K562 (cell line): ENCODE results near the gene NRXN2.

Experiments used
- HCFC1 ChIP-seq: IDR thresholded peaks from 2 replicates; pipeline ENCODE4 v1.6.1; 2012; ENCODE audit warnings: low read depth, low read length, improper control_type of control experiment
- IRF2 ChIP-seq: sonication (generic); formaldehyde crosslinking; IDR thresholded peaks from 2 replicates; pipeline ENCODE4 v1.8.1; 2022; ENCODE audit warnings: mild to moderate bottlenecking, missing genetic modification reagents
- KAT7 ChIP-seq: sonication (generic); formaldehyde crosslinking; IDR thresholded peaks from 2 replicates; pipeline ENCODE4 v1.8.0; 2022; ENCODE audit warnings: missing genetic modification reagents, mild to moderate bottlenecking, borderline replicate concordance
- POLR2AphosphoS2 ChIP-seq: IDR thresholded peaks from 2 replicates; pipeline ENCODE4 v1.6.1; 2012; ENCODE audit warnings: low read length, improper control_type of control experiment
- TCF3 ChIP-seq: sonication (generic); formaldehyde crosslinking; IDR thresholded peaks from 2 replicates; pipeline ENCODE4 v1.4.0; 2020; ENCODE audit warnings: mild to moderate bottlenecking, missing genetic modification reagents
- ZEB2 ChIP-seq: fragments of 450-650 bp; IDR thresholded peaks from 2 replicates; pipeline ENCODE4 v1.6.1; 2016
- ZNF274 ChIP-seq: IDR thresholded peaks from 2 replicates; pipeline ENCODE4 v1.6.1; 2011; ENCODE audit warnings: low read depth, mild to moderate bottlenecking, low read length, moderate library complexity, borderline replicate concordance
- TF ChIP-seq, protein P1 (sequence below), 3 experiments: IDR thresholded peaks in 2 of 3; conservative IDR thresholded peaks in 1 of 3; 2 replicates each; pipeline ENCODE4 v1.5.1; 2011 to 2012; ENCODE audit warnings: low read length in 3 of 3, mild to moderate bottlenecking in 3 of 3, control low read depth in 2 of 3, improper control_type of control experiment in 1 of 3, inconsistent platforms in 1 of 3, low read depth in 1 of 3, mixed read lengths in 1 of 3, moderate library complexity in 1 of 3; ENCODE audit not compliant: insufficient read depth in 2 of 3
- TF ChIP-seq, protein P2 (sequence below), 2 experiments: fragments of 450-650 bp in 1 of 2; sonication (generic) in 1 of 2; formaldehyde crosslinking in 1 of 2; IDR thresholded peaks; 2 replicates each; pipeline versions ENCODE4 v1.7.1 to v1.9.0; 2016 to 2022; ENCODE audit warnings: inconsistent platforms in 1 of 2, mild to moderate bottlenecking in 1 of 2, missing genetic modification reagents in 1 of 2
- TF ChIP-seq, protein P3 (sequence below): sonication (generic); formaldehyde crosslinking; IDR thresholded peaks from 2 replicates; pipeline ENCODE4 v1.8.1; 2022; ENCODE audit warnings: missing genetic modification reagents

DNA sequence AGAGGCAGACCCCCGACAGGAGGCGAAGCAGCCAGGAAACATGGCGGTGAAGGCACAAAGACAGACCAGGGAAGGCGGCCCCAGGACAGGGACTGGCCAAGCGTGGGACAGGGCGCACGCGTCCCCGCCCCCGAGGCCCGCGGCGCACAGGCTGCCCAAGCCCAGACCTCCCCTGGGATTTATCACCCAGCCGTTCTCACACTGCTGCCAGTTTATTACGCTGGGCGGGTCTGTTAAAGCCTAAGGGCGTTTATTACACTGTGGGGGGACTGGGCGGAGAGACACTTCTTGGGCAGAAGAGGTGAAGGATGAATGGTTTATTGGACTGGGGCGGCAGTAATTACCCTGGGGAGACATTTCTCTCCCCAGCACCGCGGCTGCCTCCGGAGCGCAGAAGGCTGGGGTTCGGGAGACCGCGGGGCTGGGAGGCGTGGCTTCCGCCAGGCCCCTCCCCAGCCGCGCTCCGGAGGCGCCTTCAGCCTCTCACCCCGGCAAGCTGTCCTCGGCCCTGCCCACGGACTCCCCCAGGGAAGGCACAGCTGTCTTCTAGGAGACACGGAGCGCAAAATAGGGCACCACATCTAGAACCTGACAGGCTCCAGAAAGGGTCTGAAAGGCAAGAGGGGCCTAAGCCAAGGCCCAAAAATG is 84.9 kb downstream of the NRXN2 start:
- TF ChIP-seq HCFC1 (no peak), IRF2 (no peak), TCF3 (CRISPR knock-in tag) (no peak), KAT7 (CRISPR knock-in tag) (no peak), ZEB2 (no peak), ZNF274 (no peak), POLR2AphosphoS2 (no peak)
- TF ChIP-seq, protein P1, sequence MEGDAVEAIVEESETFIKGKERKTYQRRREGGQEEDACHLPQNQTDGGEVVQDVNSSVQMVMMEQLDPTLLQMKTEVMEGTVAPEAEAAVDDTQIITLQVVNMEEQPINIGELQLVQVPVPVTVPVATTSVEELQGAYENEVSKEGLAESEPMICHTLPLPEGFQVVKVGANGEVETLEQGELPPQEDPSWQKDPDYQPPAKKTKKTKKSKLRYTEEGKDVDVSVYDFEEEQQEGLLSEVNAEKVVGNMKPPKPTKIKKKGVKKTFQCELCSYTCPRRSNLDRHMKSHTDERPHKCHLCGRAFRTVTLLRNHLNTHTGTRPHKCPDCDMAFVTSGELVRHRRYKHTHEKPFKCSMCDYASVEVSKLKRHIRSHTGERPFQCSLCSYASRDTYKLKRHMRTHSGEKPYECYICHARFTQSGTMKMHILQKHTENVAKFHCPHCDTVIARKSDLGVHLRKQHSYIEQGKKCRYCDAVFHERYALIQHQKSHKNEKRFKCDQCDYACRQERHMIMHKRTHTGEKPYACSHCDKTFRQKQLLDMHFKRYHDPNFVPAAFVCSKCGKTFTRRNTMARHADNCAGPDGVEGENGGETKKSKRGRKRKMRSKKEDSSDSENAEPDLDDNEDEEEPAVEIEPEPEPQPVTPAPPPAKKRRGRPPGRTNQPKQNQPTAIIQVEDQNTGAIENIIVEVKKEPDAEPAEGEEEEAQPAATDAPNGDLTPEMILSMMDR (IDR thresholded peaks at IDR 0.05 in 2 of 3, conservative IDR thresholded peaks at IDR 0.05 in 1 of 3; ENCODE audit: insufficient read depth in 2 of 3, low read depth in 1 of 3, low read length in 3 of 3) = no peak
- TF ChIP-seq, protein P2, sequence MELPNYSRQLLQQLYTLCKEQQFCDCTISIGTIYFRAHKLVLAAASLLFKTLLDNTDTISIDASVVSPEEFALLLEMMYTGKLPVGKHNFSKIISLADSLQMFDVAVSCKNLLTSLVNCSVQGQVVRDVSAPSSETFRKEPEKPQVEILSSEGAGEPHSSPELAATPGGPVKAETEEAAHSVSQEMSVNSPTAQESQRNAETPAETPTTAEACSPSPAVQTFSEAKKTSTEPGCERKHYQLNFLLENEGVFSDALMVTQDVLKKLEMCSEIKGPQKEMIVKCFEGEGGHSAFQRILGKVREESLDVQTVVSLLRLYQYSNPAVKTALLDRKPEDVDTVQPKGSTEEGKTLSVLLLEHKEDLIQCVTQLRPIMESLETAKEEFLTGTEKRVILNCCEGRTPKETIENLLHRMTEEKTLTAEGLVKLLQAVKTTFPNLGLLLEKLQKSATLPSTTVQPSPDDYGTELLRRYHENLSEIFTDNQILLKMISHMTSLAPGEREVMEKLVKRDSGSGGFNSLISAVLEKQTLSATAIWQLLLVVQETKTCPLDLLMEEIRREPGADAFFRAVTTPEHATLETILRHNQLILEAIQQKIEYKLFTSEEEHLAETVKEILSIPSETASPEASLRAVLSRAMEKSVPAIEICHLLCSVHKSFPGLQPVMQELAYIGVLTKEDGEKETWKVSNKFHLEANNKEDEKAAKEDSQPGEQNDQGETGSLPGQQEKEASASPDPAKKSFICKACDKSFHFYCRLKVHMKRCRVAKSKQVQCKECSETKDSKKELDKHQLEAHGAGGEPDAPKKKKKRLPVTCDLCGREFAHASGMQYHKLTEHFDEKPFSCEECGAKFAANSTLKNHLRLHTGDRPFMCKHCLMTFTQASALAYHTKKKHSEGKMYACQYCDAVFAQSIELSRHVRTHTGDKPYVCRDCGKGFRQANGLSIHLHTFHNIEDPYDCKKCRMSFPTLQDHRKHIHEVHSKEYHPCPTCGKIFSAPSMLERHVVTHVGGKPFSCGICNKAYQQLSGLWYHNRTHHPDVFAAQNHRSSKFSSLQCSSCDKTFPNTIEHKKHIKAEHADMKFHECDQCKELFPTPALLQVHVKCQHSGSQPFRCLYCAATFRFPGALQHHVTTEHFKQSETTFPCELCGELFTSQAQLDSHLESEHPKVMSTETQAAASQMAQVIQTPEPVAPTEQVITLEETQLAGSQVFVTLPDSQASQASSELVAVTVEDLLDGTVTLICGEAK (IDR thresholded peaks at IDR 0.05) = no peak
- TF ChIP-seq, protein P2 (CRISPR knock-in tag; IDR thresholded peaks at IDR 0.05) = no peak
- TF ChIP-seq, protein P3, sequence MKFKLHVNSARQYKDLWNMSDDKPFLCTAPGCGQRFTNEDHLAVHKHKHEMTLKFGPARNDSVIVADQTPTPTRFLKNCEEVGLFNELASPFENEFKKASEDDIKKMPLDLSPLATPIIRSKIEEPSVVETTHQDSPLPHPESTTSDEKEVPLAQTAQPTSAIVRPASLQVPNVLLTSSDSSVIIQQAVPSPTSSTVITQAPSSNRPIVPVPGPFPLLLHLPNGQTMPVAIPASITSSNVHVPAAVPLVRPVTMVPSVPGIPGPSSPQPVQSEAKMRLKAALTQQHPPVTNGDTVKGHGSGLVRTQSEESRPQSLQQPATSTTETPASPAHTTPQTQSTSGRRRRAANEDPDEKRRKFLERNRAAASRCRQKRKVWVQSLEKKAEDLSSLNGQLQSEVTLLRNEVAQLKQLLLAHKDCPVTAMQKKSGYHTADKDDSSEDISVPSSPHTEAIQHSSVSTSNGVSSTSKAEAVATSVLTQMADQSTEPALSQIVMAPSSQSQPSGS (CRISPR knock-in tag) = no peak
